Dermis microvascular lymphatic vessel endothelial cell (primary cell): ENCODE results near the gene PRPF19. TPM values are rescaled to one million over a fixed set of nuclear protein-coding genes. Genes with fewer than 3 reads are reported as not detected.

Experiments
- DNase-seq, 2 donors: peaks; one replicate each; pipeline versions ENCODE4 v3.0.0 to v3.0.0-alpha.2; 2010; ENCODE audit warnings: low read depth in 2 of 2
- total RNA-seq: library from RNA; depleted of rRNA; stranded (reverse); fragments of >200 nt; gene quantifications from 2 replicates; pipeline ENCODE4 v1.2.1, GENCODE V29; 2014

Gene PRPF19
- total RNA-seq = 51.6 and 66.2 TPM in 2 replicates

DNA sequence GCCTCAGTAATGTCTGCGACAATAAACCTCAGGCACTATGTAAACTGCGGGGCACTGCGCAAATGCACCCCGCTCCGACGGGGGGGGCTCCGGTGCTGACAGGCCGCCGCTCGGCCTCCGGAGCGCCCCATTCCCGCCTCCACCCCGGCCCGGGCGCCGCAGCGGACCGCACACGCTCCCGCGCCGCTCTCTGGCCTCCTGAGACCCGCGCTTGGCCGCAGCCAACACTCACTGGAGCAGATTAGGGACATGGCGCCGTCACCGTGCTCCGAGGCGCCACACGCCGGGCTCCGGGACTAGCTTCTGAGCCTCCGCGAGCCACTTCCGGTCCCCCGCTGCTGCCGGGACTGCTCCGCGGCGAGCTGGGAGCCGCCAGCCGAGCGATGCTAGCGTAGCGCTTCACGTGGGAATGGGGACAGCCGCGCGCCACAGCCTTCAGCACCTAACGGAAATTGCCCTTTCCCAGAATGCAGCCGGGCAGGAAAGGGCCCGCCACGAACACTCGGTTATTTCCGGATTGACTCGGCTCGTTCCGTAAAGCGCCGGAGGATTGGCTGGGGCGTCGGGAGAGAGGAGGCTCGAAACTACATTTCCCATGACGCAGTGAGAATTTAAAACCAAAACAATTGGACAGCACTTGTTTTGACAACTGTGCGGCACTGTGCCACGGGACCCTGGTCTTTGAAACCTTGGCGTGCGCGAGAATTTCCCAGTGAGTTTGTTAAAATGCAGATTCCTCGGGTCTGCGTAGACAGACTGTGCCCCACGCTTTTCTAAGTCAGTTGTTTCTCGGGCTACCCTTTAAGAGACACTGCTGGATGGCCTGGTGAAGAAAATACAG lies at the start of gene PRPF19:
PRPF19 (minus strand) TSS at position 454 of the 841 bp plus-strand sequence; CDS start at position 251, 203 bp downstream.
- peak; percentile 95 to 98 for DNase-seq

- no peak for DNase-seq
Observed at GRCh38 chr11:60955571-60955970, 49.2 kb upstream of the PRPF19 start.

DNA sequence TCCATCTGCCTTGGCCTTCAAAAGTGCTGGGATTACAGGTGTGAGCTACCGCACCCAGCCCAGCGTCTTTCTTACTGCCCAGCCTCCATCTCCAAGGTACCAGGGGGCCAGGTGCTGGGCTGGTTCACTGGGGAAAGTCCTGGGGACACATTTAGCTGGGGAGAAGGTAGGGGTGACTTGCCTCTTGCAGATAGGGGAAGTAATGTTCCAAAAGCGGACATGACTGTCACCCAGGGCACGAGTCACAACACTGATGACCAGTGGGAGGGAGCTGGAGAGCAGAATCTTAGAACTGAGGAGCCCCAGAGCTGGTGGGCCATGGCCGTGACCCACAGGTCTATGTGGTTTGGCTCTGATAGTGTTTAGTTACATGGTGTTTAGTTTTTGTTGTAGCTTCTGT lies 48.0 kb upstream of the PRPF19 start:
- DNase-seq = no peak

DNA sequence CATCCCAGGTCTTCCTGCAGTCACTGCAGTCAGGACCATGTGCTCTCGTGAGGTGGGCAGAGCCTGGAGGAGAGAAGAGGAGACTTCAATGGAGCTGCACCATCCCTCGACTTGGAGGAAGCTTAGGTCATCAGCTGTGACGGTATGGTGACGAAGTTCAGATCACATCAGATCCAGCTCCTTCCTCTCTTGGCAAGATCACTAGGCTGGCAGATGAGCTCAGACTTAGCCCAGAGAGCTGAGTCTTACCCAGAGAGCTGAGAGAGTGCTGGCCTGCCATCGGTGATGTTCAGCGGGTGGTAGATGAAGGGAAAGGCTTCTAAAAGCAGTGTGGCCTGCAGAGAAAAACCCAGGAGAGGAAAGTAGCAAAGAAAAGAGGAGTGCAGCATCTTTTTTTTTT lies 47.4 kb upstream of the PRPF19 start:
- DNase-seq = peak in 1 of 2 donors; percentile 45

- no peak for DNase-seq
Observed at GRCh38 chr11:60952742-60953170, 46.4 kb upstream of the PRPF19 start.

DNA sequence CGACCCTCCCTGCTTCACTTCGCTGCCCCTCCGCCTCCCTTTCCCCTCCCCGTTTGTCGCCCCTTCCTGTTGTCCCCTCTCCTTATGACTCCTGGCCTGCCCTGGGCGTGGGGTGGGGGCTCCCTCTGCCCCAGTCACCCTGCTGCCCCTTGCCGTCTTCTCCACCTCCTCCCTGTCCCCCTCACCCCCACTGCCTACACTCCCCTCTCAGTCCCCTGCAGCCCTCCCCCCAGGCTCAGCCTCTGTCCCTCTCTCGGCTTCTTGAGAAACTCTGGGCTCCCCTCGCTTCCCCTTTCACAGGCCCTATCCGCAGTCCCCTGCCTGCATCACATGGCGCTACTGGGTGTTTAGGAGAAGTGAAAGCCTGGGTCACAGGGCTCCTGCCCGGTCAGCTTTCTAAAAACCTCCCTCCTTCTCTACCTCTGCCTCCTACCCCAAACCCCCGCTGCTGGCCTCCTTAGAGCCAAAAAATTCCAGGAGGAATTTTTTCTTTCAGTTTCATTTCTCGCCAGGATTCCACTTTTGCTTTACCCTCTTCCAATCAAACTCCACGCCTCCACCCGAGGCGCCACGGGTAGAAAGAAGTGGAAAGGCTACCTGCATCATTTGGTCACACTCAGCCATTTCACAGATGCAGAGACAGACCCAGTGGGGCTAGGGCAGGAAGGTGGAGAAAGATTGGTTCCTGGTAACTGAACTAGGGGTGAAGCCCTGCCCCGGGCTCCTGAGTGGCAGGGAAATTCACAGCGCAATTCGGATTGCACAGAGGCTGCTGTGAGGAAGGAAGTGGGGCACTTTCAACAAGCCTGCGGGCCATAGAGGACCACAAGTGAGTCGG lies 45.7 kb upstream of the PRPF19 start, which contains the start of gene SLC15A3:
SLC15A3 (minus strand) TSS at position 273 of the 838 bp plus-strand sequence. CDS start 625 bp downstream, outside the sequence.
- peak in 1 of 2 donors; percentile 15 for DNase-seq

- DNase-seq = no peak
Observed at GRCh38 chr11:60951606-60951903, 45.2 kb upstream of the PRPF19 start.

DNA sequence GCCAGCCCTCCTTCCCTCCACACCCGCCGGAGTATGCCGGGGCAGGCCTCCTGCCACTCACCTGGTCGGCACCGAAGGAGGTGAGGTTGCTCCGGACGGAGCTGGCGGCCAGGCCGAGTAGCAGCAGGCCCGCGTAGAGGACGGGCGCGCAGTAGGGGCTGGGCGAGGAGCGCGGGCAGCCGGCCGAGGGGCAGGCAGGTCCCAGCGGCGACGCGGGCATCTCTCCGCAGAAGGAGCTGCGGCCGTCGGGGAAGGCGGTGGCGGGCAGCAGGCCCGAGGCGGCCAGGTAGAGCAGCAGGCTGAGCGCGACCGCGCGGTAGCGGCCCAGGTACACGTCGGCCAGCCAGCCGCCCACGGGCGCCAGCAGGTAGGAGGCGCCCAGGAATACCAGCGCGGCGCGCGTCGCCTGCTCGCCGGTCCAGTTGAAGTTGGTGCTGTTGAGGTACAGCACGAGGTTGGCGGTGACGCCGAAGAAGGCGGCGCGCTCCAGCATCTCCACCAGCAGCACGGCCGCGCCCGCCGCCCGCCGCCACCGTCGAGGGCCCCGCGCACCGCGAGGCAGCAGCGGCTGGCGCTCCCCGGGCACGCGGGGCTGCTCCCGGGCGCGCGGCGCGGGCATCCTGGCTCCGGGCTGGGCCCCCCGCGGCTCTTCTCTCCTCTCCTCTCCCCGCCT lies 44.7 kb upstream of the PRPF19 start:
- peak in 1 of 2 donors; percentile 16 for DNase-seq

DNA sequence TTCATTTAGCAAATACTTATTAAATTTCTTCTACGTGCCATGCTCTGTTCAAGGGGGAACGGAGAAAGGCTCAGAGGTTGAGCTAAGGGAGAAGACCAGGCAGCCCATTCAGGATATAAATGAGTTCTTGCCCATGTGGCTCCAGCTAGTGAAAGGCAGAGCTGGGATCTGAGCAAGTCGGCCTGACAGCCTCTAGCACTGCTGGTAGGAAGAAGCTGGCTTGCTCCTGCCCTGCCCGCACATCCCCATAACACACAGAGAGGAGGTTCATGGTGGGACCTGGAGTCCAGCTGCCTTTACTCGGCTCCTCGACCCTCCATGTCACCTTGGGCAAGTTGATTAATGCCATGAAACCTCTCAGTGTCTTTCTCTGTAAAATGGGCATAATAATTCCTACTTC lies 43.6 kb upstream of the PRPF19 start:
- DNase-seq = no peak

DNA sequence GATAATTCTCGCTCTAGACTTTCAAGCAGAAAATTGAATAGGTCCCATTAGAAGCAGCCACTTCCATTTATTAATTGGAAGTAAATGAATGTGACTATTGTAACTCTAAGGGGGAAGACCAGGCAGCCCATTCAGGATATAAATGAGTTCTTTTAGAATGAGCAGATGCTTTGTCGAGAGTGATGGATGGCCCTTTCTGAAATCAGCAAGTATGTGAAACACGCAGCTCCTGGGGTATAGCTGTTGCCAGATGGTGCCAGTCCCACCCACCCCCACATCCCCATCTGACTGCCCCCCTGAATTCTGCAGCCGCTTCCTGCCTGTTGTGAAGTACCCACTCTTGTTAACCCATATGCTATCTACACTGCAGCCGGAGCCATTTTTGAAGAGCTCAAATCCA lies 41.9 kb upstream of the PRPF19 start:
- no peak for DNase-seq

DNA sequence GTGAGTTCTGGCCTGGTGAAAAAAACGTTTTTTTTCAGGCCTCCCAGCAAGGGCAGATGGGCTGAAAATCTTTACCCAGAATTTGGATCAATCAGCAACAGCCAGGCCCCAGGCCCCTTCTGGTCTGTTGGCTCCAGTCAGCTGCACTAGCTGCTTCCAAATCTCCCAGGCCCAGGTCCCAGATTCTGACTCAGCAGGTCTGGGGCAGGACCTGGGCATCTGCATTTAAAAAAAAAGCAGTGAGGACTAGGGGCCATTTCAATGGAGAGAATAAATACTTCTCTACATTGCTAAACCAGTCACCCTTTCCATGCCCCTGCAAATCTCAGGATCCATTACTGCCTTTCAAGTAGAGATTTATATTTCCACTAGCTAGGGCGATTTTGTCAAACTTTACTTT lies 41.3 kb upstream of the PRPF19 start:
- DNase-seq = no peak

GRCh38 chr11:60946601-60947264 lies 40.3 kb upstream of the PRPF19 start:
- DNase-seq = no peak

DNA sequence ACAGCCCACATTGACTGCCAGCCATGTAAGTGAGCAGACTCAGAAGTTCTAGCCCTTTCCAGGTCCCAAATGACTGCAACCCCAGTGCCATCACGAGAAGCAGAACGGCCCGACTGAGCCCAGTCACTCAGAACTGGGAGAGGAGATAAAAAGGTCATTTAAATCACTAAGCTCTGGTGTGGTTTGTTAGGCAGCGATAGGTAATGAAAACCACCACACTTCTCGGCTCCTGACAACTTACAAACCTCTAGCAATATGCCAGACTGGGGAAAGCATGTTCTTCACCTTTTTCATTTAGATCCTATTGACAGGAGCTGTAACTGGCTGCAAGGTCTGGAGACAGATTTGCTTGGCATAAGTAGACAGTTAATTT lies 38.9 kb upstream of the PRPF19 start:
- no peak for DNase-seq

DNA sequence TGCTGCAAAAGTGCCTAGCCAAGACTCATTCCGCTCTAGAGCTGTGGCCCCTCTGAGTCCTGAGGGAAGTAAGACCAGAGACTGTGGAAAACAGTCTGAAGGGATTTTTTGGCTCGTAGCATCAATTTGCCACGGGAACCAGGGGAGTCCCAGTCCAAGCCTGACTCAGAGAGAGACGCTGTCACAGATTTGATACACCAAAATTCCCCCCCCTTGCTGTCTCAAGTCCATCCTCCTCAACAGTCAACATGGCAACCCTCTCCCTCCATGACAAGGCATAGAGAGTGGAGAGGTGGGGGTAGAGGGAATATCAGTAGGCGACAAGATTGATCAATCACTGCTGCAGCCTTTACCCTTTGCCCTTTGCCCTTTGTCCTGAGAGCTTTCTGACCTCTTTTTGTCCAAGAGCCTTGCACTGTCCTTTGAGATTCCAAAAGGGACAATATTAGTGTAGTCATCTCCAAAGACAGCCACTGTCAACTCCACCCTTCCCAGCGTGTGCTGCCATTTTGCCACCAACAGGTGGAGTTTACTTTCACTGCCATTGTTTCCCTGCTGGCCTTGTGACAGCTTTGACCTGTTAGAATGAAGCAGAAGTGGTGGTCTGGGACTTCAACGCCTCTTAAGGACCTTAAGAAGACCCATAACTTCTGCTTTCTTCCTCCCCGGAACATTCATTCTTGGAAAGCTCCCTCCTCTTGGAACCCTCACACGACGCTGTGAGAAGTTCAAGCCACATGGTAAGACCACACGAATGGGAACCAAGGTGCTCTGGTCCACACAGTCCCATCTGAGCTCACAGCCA lies 38.3 kb upstream of the PRPF19 start:
- DNase-seq = no peak

DNA sequence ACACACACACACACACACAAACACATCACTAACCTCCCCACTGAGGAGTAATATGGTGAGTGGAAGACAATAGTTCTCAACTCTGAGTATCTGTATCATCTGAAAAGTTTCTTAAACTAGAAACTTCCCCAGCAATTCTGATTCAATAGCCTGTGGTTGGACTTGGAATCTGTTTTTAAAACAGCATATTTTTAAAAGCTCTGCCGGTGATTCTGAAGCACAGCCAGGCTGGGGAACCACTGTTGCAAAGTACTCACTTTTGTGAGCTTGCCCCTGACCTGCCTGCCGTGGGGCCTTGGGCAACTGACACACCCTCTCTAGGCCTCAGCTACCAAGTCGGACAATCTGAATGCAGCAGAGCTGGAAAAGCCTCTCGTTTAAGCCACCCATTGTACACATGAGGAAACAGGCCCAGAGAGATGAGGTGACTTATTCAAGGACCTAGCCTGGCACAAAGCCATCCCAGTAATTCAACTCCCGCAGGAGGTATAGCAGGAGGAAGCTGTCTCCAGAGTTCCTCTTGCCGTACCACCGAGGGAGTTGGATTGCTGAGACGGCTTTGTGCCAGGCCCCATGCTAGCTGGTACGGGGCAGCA lies 36.7 kb upstream of the PRPF19 start:
- DNase-seq = no peak

GRCh38 chr11:60942219-60942618 lies 35.8 kb upstream of the PRPF19 start:
- DNase-seq = no peak

DNA sequence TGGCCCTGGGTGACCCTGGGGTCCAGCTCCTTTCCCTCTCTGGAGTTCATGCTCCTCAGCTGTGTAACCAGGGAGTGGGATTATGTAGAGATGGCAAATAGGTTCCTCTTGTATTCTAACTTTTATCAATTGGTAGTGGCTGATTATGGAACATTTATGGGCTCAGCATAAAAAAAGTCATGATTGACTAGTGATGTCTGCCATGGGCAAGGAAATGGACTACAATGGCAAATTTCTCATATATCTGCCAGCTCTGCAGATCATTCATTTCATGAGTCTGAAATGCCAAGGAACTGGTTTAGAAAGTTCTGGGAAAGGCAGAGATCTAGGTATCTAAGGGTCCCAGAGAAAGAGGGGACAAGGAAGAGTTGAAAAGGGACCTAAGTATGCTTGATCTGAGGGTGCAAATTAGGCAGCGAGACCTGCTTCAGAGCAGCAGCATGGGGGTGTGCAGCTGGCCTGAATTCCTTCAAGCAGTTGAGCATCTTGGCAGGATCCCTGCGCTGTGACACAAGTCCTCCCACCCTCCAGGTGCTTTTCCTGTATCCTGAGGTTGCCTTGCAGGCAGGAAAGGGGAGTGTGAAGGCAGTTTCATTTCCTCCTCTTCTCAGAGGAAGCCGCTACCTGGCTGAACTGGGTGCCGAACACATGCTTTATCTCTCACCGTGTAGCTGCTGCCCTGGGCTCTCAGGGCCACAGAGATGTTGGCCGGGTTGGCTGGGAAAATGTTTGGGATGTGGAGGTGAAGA lies 35.2 kb upstream of the PRPF19 start:
- no peak for DNase-seq

- no peak for DNase-seq
Observed at GRCh38 chr11:60939855-60940254, 33.5 kb upstream of the PRPF19 start.

DNA sequence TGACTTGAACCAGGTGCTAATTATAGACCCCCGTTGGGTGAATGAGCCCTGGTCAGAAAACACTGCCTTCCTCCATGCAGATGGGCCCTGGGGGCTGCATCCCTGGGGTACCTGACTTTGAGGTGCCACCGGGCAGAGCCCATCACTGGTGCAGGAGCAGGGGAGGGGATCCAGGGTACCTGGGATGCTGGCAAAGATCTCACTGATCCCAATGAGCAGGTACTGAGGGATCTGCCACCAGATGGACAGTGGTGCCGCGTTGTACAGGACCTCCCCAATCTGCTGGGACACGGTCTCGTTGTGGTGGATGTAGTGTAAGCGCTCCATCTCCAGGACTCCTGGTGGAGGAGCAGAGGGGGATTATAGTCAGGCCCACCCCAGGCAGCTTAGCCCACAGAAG lies 32.9 kb upstream of the PRPF19 start:
- no peak for DNase-seq

DNA sequence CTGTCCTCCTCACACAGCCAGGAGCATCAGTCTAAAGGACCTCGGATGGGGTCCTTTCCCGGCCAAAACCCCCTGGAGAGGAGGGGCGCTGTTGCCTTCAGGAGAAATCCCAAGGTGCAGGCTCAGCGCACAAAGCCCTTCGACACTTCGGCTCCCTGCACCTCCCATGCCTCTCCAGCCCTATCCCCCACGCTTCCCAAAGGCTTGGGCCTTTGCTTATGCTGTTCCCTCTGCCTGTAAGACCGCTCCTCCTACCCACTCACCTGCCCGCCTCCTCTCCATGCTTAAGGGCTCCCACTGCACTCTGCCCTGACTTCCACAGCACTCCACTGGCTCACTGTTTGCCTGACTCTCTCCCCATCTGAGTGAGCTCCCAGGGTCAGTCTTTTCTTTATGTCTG lies 32.1 kb upstream of the PRPF19 start:
- DNase-seq = no peak
